Mesenchymal stem cell (in vitro differentiated cells and primary cell): ENCODE measurements around the gene YJU2.

ENCODE experiments used
- DNase-seq: peaks from one replicate; pipeline ENCODE4 v3.0.0-alpha.2; 2013
- H2AFZ ChIP-seq: one replicate; pipeline ENCODE4 v1.6.1; 2013; ENCODE audit warnings: low read depth, mild to moderate bottlenecking, control low read depth, inconsistent platforms, low read length, moderate library complexity
- H2AK5ac ChIP-seq: 2 replicates; pipeline ENCODE4 v1.6.1; 2013; ENCODE audit warnings: low read length, moderate library complexity, mild to moderate bottlenecking, inconsistent platforms; ENCODE audit not compliant: severe bottlenecking
- H2BK120ac ChIP-seq: one replicate; pipeline ENCODE4 v1.6.1; 2013; ENCODE audit warnings: low read depth, mild to moderate bottlenecking, inconsistent platforms, low read length, moderate library complexity
- H2BK12ac ChIP-seq, 2 experiments: one replicate each; pipeline ENCODE4 v1.6.1; 2013; ENCODE audit warnings: inconsistent platforms in 2 of 2, low read length in 2 of 2, mild to moderate bottlenecking in 2 of 2, moderate library complexity in 2 of 2, control low read depth in 1 of 2
- H2BK15ac ChIP-seq: one replicate; pipeline ENCODE4 v1.6.1; 2013; ENCODE audit warnings: mild to moderate bottlenecking, low read depth, inconsistent platforms; ENCODE audit not compliant: poor library complexity, severe bottlenecking
- H2BK5ac ChIP-seq: 2 replicates; pipeline ENCODE4 v1.6.1; 2013; ENCODE audit warnings: low read depth, mild to moderate bottlenecking, low read length, control low read depth, inconsistent platforms; ENCODE audit not compliant: poor library complexity, severe bottlenecking
- H3K14ac ChIP-seq, 2 experiments: one replicate each; pipeline ENCODE4 v1.6.1; 2013; ENCODE audit warnings: inconsistent platforms in 2 of 2, low read length in 2 of 2, control low read depth in 1 of 2, mild to moderate bottlenecking in 1 of 2, moderate library complexity in 1 of 2
- H3K18ac ChIP-seq, 2 experiments: one replicate each; pipeline ENCODE4 v1.6.1; 2013; ENCODE audit warnings: inconsistent platforms in 2 of 2, low read length in 2 of 2, control low read depth in 1 of 2, low read depth in 1 of 2, mild to moderate bottlenecking in 1 of 2
- H3K23ac ChIP-seq, 2 experiments: one replicate each; pipeline ENCODE4 v1.6.1; 2013; ENCODE audit warnings: inconsistent platforms in 2 of 2, low read length in 2 of 2, mild to moderate bottlenecking in 2 of 2, moderate library complexity in 2 of 2, control low read depth in 1 of 2
- H3K27ac ChIP-seq: 2 replicates; pipeline ENCODE4 v1.5.1; 2013; ENCODE audit warnings: mild to moderate bottlenecking, moderate library complexity, low read length, control low read depth, inconsistent platforms; ENCODE audit not compliant: poor library complexity, severe bottlenecking
- H3K27me3 ChIP-seq, 2 experiments: 2 replicates each; pipeline versions ENCODE4 v1.6.1 to v1.7.0; 2013; ENCODE audit warnings: low read length in 2 of 2, mild to moderate bottlenecking in 2 of 2, moderate library complexity in 2 of 2, control low read depth in 1 of 2, inconsistent platforms in 1 of 2; ENCODE audit not compliant: control insufficient read depth in 1 of 2, insufficient read depth in 1 of 2
- H3K36me3 ChIP-seq, 2 experiments: 2 replicates each; pipeline versions ENCODE4 v1.6.1 to v1.7.0; 2013; ENCODE audit warnings: low read length in 2 of 2, control low read depth in 1 of 2, inconsistent platforms in 1 of 2, low read depth in 1 of 2, mild to moderate bottlenecking in 1 of 2; ENCODE audit not compliant: insufficient read depth in 2 of 2, control insufficient read depth in 1 of 2
- H3K4ac ChIP-seq, 2 experiments: one replicate each; pipeline ENCODE4 v1.6.1; 2013; ENCODE audit warnings: inconsistent platforms in 2 of 2, low read length in 2 of 2, mild to moderate bottlenecking in 2 of 2, moderate library complexity in 2 of 2, control low read depth in 1 of 2, low read depth in 1 of 2
- H3K4me1 ChIP-seq: 2 replicates; pipeline ENCODE4 v1.6.1; 2013; ENCODE audit warnings: low read depth, low read length, control low read depth; ENCODE audit not compliant: control insufficient read depth, insufficient read depth
- H3K4me2 ChIP-seq: 2 replicates; pipeline ENCODE4 v1.6.1; 2013; ENCODE audit warnings: low read length, mild to moderate bottlenecking, inconsistent platforms; ENCODE audit not compliant: poor library complexity, severe bottlenecking
- H3K4me3 ChIP-seq, 2 experiments: 2 replicates each; pipeline versions ENCODE4 v1.5.1 to v1.7.0; 2013; ENCODE audit warnings: low read length in 2 of 2, mild to moderate bottlenecking in 2 of 2, control low read depth in 1 of 2, low read depth in 1 of 2; ENCODE audit not compliant: insufficient read depth in 1 of 2
- H3K79me1 ChIP-seq: replicated peaks from 2 replicates; pipeline ENCODE4 v1.6.1; 2013; ENCODE audit warnings: mild to moderate bottlenecking, control low read depth, low read length, inconsistent platforms; ENCODE audit not compliant: poor library complexity, severe bottlenecking
- H3K9ac ChIP-seq: 2 replicates; pipeline ENCODE4 v1.7.0; 2013; ENCODE audit warnings: mild to moderate bottlenecking, low read length, moderate library complexity
- H3K9me3 ChIP-seq: 2 replicates; pipeline ENCODE4 v1.7.0; 2013; ENCODE audit warnings: mild to moderate bottlenecking, low read length; ENCODE audit not compliant: control insufficient read depth
- H4K8ac ChIP-seq: one replicate; pipeline ENCODE4 v1.6.1; 2013; ENCODE audit warnings: inconsistent platforms, mild to moderate bottlenecking, low read length, moderate library complexity
- H4K91ac ChIP-seq: one replicate; pipeline ENCODE4 v1.6.1; 2013; ENCODE audit warnings: mild to moderate bottlenecking, low read length, inconsistent platforms
- WGBS: methylation state at CpG from one replicate; pipeline ENCODE4 v1.1.7; 2013; ENCODE audit warnings: mixed read lengths; 5-methylcytosine and 5-hydroxymethylcytosine counted together

YJU2 gene

GRCh38 chr19:4198467-4199126, 48.3 kb upstream of the YJU2 start:
- no peaks in the 10 kb centered on the region for H3K79me1 ChIP-seq
- H3K4ac ChIP-seq = no peak overlapping the region
- H2BK5ac ChIP-seq = no peak overlapping the region
- no peak overlapping the region for H2AK5ac ChIP-seq
- H4K8ac ChIP-seq = no peak overlapping the region
- no peak overlapping the region for H3K4me2 ChIP-seq
- no peak overlapping the region for H2BK120ac ChIP-seq
- H3K18ac ChIP-seq = no peak overlapping the region
- no peak overlapping the region for H3K27ac ChIP-seq
- no peak overlapping the region for H4K91ac ChIP-seq
- no peak for DNase-seq
- peaks cover 58 to 78% of the 10 kb centered on the region in 2 experiments for H3K27me3 ChIP-seq
- WGBS = 22% methylated on average over 12 of the region's 28 CpGs
- H2BK12ac ChIP-seq = no peak overlapping the region
- H3K9me3 ChIP-seq = peaks cover 7% of the 10 kb centered on the region
- H3K4me1 ChIP-seq = peaks cover 3% of the 10 kb centered on the region
- H3K9ac ChIP-seq = no peak overlapping the region
- no peak overlapping the region for H3K23ac ChIP-seq
- no peak overlapping the region for H3K14ac ChIP-seq
- H2BK15ac ChIP-seq = no peak overlapping the region
- H3K4me3 ChIP-seq = no peak overlapping the region
- no peak overlapping the region for H2AFZ ChIP-seq
- no peaks in the 10 kb centered on the region for H3K36me3 ChIP-seq

GRCh38 chr19:4199699-4200293, 47.1 kb upstream of the YJU2 start:
- no peak for DNase-seq
- H3K23ac ChIP-seq = no peak overlapping the region
- no peaks in the 10 kb centered on the region for H3K79me1 ChIP-seq
- peaks cover 3% of the 10 kb centered on the region for H3K4me1 ChIP-seq
- no peak overlapping the region for H3K4ac ChIP-seq
- no peak overlapping the region for H4K91ac ChIP-seq
- no peak overlapping the region for H2AK5ac ChIP-seq
- H2BK120ac ChIP-seq = no peak overlapping the region
- no peak overlapping the region for H3K4me2 ChIP-seq
- no peak overlapping the region for H2AFZ ChIP-seq
- no peak overlapping the region for H3K9ac ChIP-seq
- no peak overlapping the region for H3K27ac ChIP-seq
- no peak overlapping the region for H4K8ac ChIP-seq
- H3K4me3 ChIP-seq = no peak overlapping the region
- 66% methylated on average over 33 of the region's 33 CpGs for WGBS
- H3K36me3 ChIP-seq = no peaks in the 10 kb centered on the region
- no peak overlapping the region for H3K14ac ChIP-seq
- no peak overlapping the region for H2BK5ac ChIP-seq
- peaks cover 7% of the 10 kb centered on the region for H3K9me3 ChIP-seq
- no peak overlapping the region for H3K18ac ChIP-seq
- H2BK15ac ChIP-seq = no peak overlapping the region
- H2BK12ac ChIP-seq = no peak overlapping the region
- peaks cover 48 to 67% of the 10 kb centered on the region in 2 experiments for H3K27me3 ChIP-seq

GRCh38 chr19:4200940-4201542, 45.8 kb upstream of the YJU2 start:
- H3K4me1 ChIP-seq = peaks cover 3% of the 10 kb centered on the region
- no peak for DNase-seq
- H4K91ac ChIP-seq = no peak overlapping the region
- no peak overlapping the region for H3K14ac ChIP-seq
- no peak overlapping the region for H2BK5ac ChIP-seq
- no peak overlapping the region for H4K8ac ChIP-seq
- H2BK12ac ChIP-seq = no peak overlapping the region
- WGBS = 90% methylated on average over 2 of the region's 2 CpGs
- H3K23ac ChIP-seq = no peak overlapping the region
- H3K79me1 ChIP-seq = no peaks in the 10 kb centered on the region
- no peak overlapping the region for H2BK120ac ChIP-seq
- H3K9ac ChIP-seq = no peak overlapping the region
- H3K9me3 ChIP-seq = peaks cover 7% of the 10 kb centered on the region
- H3K4ac ChIP-seq = no peak overlapping the region
- no peak overlapping the region for H2AK5ac ChIP-seq
- H2BK15ac ChIP-seq = no peak overlapping the region
- H3K4me2 ChIP-seq = no peak overlapping the region
- no peak overlapping the region for H2AFZ ChIP-seq
- no peaks in the 10 kb centered on the region for H3K36me3 ChIP-seq
- no peak overlapping the region for H3K4me3 ChIP-seq
- no peak overlapping the region for H3K18ac ChIP-seq
- H3K27ac ChIP-seq = no peak overlapping the region
- H3K27me3 ChIP-seq = peaks cover 48 to 57% of the 10 kb centered on the region in 2 experiments

GRCh38 chr19:4201798-4202197, 45.1 kb upstream of the YJU2 start:
- no peaks in the 10 kb centered on the region for H3K36me3 ChIP-seq
- no peak overlapping the region for H3K14ac ChIP-seq
- H3K27ac ChIP-seq = no peak overlapping the region
- H2BK12ac ChIP-seq = no peak overlapping the region
- no peak overlapping the region for H2BK120ac ChIP-seq
- H3K4me3 ChIP-seq = no peak overlapping the region
- H3K4me1 ChIP-seq = peaks cover 3% of the 10 kb centered on the region
- H3K27me3 ChIP-seq = peaks cover 45 to 50% of the 10 kb centered on the region in 2 experiments
- no peak overlapping the region for H2BK15ac ChIP-seq
- peaks cover 7% of the 10 kb centered on the region for H3K9me3 ChIP-seq
- H4K91ac ChIP-seq = no peak overlapping the region
- H3K23ac ChIP-seq = no peak overlapping the region
- no peak overlapping the region for H4K8ac ChIP-seq
- H3K4me2 ChIP-seq = no peak overlapping the region
- H2AFZ ChIP-seq = no peak overlapping the region
- no peak overlapping the region for H3K4ac ChIP-seq
- H3K18ac ChIP-seq = no peak overlapping the region
- no peak for DNase-seq
- H2AK5ac ChIP-seq = no peak overlapping the region
- no peak overlapping the region for H2BK5ac ChIP-seq
- no peaks in the 10 kb centered on the region for H3K79me1 ChIP-seq
- WGBS = 95% methylated on average over 4 of the region's 4 CpGs
- H3K9ac ChIP-seq = no peak overlapping the region
